ENCODE results near the gene ZSWIM4. TPM values are rescaled to one million over a fixed set of nuclear protein-coding genes. Genes with fewer than 3 reads are reported as not detected.

Gene ZSWIM4
- total RNA-seq, 2 donors from 2014 or later = 9.7 to 14.2 TPM

GRCh38 chr19:13872695-13873389 is 77.6 kb downstream of the ZSWIM4 start:
- no peak for DNase-seq (ENCODE audit: low spot score)
- WGBS = 4% methylated on average over 40 of the region's 45 CpGs
- no peaks in the 10 kb centered on the region for H3K36me3 ChIP-seq
- TF ChIP-seq POLR2A (IDR thresholded peaks at IDR 0.05) (no peak), POLR2AphosphoS5 (IDR thresholded peaks at IDR 0.05) (no peak), CTCF (IDR thresholded peaks at IDR 0.05) (peak in 1 of 4 experiments; percentile 15)
- H3K9me3 ChIP-seq = no peaks in the 10 kb centered on the region
- no peaks in the 10 kb centered on the region for H3K4me1 ChIP-seq (replicated peaks)
- no peak overlapping the region for H3K27ac ChIP-seq
- peak overlapping the region; percentile 26 to 31 for H3K4me3 ChIP-seq
- intact Hi-C loops (cut with DNase I) = no loop called here
- no peaks in the 10 kb centered on the region for H3K27me3 ChIP-seq (replicated peaks; ENCODE audit: insufficient read depth)

- no peak overlapping the region for H3K4me3 ChIP-seq
Observed at GRCh38 chr19:13873834-13874515, 78.7 kb downstream of the ZSWIM4 start.

GRCh38 chr19:13875824-13876223 is 80.6 kb downstream of the ZSWIM4 start:
- Histone ChIP-seq H3K4me1 (replicated peaks) (no peaks in the 10 kb centered on the region), H3K27ac (no peak overlapping the region), H3K27me3 (replicated peaks; ENCODE audit: insufficient read depth) (no peaks in the 10 kb centered on the region), H3K4me3 (no peak overlapping the region), H3K36me3 (no peaks in the 10 kb centered on the region), H3K9me3 (no peaks in the 10 kb centered on the region)
- no peak for TF ChIP-seq POLR2AphosphoS5 (IDR thresholded peaks at IDR 0.05)
- no peak for TF ChIP-seq POLR2A (IDR thresholded peaks at IDR 0.05)
- DNase-seq (ENCODE audit: low spot score) = no peak
- 90% methylated on average over 5 of the region's 5 CpGs for WGBS
- intact Hi-C loops (cut with DNase I) = no loop called here

More at GRCh38 chr19:13873834-13874515, 78.7 kb downstream of the ZSWIM4 start:
- no peaks in the 10 kb centered on the region for H3K4me1 ChIP-seq (replicated peaks)
- no peaks in the 10 kb centered on the region for H3K27me3 ChIP-seq (replicated peaks; ENCODE audit: insufficient read depth)
- no peak for TF ChIP-seq CTCF (IDR thresholded peaks at IDR 0.05)
- no peak for TF ChIP-seq POLR2A (IDR thresholded peaks at IDR 0.05)
- TF ChIP-seq POLR2AphosphoS5 (IDR thresholded peaks at IDR 0.05) = no peak
- DNase-seq (ENCODE audit: low spot score) = no peak
- H3K36me3 ChIP-seq = no peaks in the 10 kb centered on the region
- no peaks in the 10 kb centered on the region for H3K9me3 ChIP-seq
- intact Hi-C loops (cut with DNase I) = no loop called here
- 63% methylated on average over 35 of the region's 35 CpGs for WGBS
- H3K27ac ChIP-seq = no peak overlapping the region

- TF ChIP-seq POLR2A (IDR thresholded peaks at IDR 0.05) = no peak
- TF ChIP-seq CTCF (IDR thresholded peaks at IDR 0.05) = no peak
- TF ChIP-seq POLR2AphosphoS5 (IDR thresholded peaks at IDR 0.05) = no peak
- 74% methylated on average over 5 of the region's 5 CpGs for WGBS
- H3K36me3 ChIP-seq = no peaks in the 10 kb centered on the region
Observed at GRCh38 chr19:13876834-13877233, 81.6 kb downstream of the ZSWIM4 start, which contains the start of gene NANOS3. TSS of gene NANOS3 (plus strand) at chr19:13877134. CDS start at chr19:13877249, 115 bp downstream.

GRCh38 chr19:13877303-13877702 is 82.1 kb downstream of the ZSWIM4 start:
- H3K4me3 ChIP-seq = no peak overlapping the region
- TF ChIP-seq CTCF (IDR thresholded peaks at IDR 0.05) = no peak
- no peak for TF ChIP-seq POLR2AphosphoS5 (IDR thresholded peaks at IDR 0.05)
- no peak for TF ChIP-seq POLR2A (IDR thresholded peaks at IDR 0.05)
- intact Hi-C loops (cut with DNase I) = no loop called here
- 82% methylated on average over 22 of the region's 27 CpGs for WGBS
- DNase-seq (ENCODE audit: low spot score) = no peak
- no peaks in the 10 kb centered on the region for H3K36me3 ChIP-seq
- H3K27ac ChIP-seq = no peak overlapping the region
- H3K4me1 ChIP-seq (replicated peaks) = no peaks in the 10 kb centered on the region
- H3K27me3 ChIP-seq (replicated peaks; ENCODE audit: insufficient read depth) = no peaks in the 10 kb centered on the region
- no peaks in the 10 kb centered on the region for H3K9me3 ChIP-seq

More at GRCh38 chr19:13876834-13877233, 81.6 kb downstream of the ZSWIM4 start, which contains the start of gene NANOS3:
- H3K4me1 ChIP-seq (replicated peaks) = no peaks in the 10 kb centered on the region
- intact Hi-C loops (cut with DNase I) = no loop called here
- no peak within 1 kb of the TSS for H3K4me3 ChIP-seq
- no peak for DNase-seq (ENCODE audit: low spot score)
- H3K27me3 ChIP-seq (replicated peaks; ENCODE audit: insufficient read depth) = no peaks in the 10 kb centered on the region
- H3K9me3 ChIP-seq = no peaks in the 10 kb centered on the region
- no peak within 1 kb of the TSS for H3K27ac ChIP-seq

All from prostate gland (tissue), 2 donors.